ENCODE data around the gene USP48.

Gene USP48

DNA sequence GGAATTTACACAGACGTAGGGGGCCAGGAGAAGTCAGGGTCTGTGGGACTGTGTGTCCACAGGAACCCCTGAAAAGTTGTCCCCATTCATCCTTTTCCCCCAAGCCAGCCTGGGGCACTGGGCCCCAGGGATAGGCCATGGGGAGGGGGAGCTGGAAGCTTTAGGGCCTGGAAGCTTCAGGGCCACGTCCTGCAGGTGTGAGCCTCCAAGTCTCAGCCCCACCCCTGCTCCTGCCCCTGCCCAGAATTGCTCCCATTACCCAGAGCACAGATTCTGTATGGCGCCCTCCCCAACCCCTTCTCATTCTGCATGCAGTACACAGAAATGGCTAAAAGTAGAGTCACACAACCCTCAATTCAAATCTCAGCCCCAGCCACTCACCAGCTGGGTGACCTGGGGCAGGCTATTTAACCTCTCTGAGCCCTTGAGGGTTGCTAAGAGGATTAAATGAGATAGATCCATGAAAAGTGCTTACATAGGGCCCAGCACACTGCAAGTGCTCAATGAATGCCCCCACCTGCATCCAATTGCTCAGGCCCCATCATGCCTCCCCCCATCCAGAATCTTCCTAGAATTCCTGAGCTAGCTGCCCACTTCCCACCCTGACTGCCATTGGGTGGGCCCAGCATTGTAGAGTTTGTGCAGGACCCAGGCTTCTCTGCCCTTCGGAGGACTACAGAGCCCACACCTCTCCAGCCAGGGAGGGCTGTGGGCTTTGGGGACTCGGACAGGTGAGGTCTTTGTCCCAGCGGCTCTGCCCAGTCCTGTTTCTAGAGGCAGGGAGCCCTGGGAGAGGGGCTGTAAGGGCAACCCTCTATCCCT, 120.3 kb downstream of the USP48 start:
- H3K9me3 Mint-ChIP-seq: no peaks in the 10 kb centered on the region
- TF ChIP-seq, protein P1, sequence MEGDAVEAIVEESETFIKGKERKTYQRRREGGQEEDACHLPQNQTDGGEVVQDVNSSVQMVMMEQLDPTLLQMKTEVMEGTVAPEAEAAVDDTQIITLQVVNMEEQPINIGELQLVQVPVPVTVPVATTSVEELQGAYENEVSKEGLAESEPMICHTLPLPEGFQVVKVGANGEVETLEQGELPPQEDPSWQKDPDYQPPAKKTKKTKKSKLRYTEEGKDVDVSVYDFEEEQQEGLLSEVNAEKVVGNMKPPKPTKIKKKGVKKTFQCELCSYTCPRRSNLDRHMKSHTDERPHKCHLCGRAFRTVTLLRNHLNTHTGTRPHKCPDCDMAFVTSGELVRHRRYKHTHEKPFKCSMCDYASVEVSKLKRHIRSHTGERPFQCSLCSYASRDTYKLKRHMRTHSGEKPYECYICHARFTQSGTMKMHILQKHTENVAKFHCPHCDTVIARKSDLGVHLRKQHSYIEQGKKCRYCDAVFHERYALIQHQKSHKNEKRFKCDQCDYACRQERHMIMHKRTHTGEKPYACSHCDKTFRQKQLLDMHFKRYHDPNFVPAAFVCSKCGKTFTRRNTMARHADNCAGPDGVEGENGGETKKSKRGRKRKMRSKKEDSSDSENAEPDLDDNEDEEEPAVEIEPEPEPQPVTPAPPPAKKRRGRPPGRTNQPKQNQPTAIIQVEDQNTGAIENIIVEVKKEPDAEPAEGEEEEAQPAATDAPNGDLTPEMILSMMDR (IDR thresholded peaks at IDR 0.05; ENCODE audit: unreplicated experiment in 3 of 3): no peak
- H3K36me3 Mint-ChIP-seq (ENCODE audit: low read depth): no peaks in the 10 kb centered on the region
- no peak overlapping the region for H3K27ac Mint-ChIP-seq
- no peak overlapping the region for H3K4me3 Mint-ChIP-seq
- H3K4me1 Mint-ChIP-seq: no peaks in the 10 kb centered on the region
- peaks cover 53% of the 10 kb centered on the region for H3K27me3 Mint-ChIP-seq (ENCODE audit: low read depth)

DNA sequence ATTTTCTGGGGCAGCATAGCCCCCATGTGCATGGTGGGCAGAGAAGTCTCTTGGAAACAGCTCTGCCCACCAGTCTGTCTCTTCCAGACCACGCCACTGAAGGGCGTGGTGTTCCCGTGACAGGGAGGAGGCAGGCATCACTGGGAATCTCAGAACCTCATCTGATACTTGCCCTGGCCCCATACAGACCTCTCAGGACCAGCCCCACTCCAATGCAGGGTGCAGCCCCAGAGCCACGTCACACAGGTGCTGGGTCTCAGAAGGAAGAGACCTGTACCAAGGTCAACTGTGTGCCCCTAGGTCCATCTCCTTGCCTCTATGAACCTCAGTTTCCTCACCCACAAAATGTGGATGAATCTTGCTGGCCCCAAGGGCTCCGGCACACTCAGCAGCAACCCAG, 121.1 kb downstream of the USP48 start:
- H3K4me1 Mint-ChIP-seq: peaks cover 2% of the 10 kb centered on the region
- TF ChIP-seq, protein P1 (IDR thresholded peaks at IDR 0.05; ENCODE audit: unreplicated experiment in 3 of 3): no peak
- H3K9me3 Mint-ChIP-seq: no peaks in the 10 kb centered on the region
- no peak overlapping the region for H3K4me3 Mint-ChIP-seq
- H3K36me3 Mint-ChIP-seq (ENCODE audit: low read depth): no peaks in the 10 kb centered on the region
- H3K27ac Mint-ChIP-seq: no peak overlapping the region
- H3K27me3 Mint-ChIP-seq (ENCODE audit: low read depth): peaks cover 53% of the 10 kb centered on the region

DNA sequence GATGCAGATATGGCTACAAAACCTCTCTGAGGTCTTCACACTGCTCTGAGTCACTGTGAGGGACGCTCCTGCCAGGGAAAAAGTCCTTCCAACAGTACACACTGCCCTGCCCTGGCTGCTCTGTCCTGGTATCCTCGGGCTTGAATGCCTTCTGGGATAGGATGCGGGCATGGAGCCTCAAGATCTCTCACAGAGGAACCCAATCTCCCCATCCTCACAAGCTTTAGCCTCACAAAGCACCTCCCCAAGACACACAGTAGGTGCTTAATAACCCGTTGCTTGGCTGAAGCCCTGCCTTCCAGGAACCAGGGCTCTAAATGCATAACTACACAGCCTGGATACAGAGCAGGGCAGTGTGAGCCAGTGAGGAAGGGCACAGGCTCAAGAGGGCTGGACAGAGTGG, 123.0 kb downstream of the USP48 start:
- TF ChIP-seq, protein P1 (IDR thresholded peaks at IDR 0.05; ENCODE audit: unreplicated experiment in 3 of 3): no peak
- Mint-ChIP-seq H3K27ac (no peak overlapping the region), H3K4me1 (peaks cover 6% of the 10 kb centered on the region), H3K36me3 (ENCODE audit: low read depth) (no peaks in the 10 kb centered on the region), H3K9me3 (no peaks in the 10 kb centered on the region), H3K4me3 (peak overlapping the region in 2 of 3 experiments; percentile 52 to 55), H3K27me3 (ENCODE audit: low read depth) (peaks cover 55% of the 10 kb centered on the region)

DNA sequence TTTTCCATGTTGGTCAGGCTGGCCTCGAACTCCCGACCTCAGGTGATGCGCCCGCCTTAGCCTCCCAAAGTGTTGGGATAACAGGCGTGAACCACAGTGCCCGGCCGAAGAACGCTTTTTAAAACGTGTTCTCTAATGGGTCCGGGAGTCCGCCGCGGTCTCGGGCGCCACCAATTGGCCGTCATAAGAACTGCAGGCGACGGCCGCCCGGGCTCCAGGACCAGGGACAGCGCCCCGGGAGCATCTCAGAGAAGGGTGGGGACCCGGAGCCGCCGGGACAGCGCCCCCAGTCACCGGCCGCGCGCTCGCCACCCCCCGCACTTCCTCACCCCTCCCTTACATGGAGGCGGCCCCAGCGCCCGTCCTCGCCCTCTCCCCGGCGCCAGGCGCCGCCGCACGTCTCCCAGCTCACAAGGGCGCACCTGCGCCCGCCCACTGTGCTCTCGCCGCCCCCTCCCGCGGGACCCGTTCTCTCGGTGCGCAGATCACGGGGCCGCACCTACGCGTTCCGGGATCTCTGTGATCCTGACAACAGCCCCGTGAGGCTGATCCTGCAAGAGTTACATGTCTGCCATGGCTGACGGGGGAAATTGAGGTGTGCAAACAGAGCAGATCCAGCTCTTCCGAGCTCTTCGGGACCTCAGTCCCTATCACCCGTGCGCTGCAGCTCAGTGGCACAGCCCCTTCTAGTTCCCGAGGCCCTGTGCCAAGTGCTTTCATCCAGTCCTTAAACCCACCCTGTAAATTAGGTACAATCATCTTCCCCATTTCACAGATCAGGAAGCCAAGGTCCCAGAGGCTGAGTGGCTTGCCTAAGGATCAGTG, 123.6 kb downstream of the USP48 start:
- H3K4me1 Mint-ChIP-seq: peaks cover 6% of the 10 kb centered on the region
- H3K4me3 Mint-ChIP-seq: peak overlapping the region; percentile 24 to 55 (median 52)
- TF ChIP-seq, protein P1 (IDR thresholded peaks at IDR 0.05; ENCODE audit: unreplicated experiment in 3 of 3): peak; percentile 97 to 99 (median 98)
- no peak overlapping the region for H3K27ac Mint-ChIP-seq
- H3K9me3 Mint-ChIP-seq: no peaks in the 10 kb centered on the region
- H3K27me3 Mint-ChIP-seq (ENCODE audit: low read depth): peaks cover 59% of the 10 kb centered on the region
- H3K36me3 Mint-ChIP-seq (ENCODE audit: low read depth): no peaks in the 10 kb centered on the region

DNA sequence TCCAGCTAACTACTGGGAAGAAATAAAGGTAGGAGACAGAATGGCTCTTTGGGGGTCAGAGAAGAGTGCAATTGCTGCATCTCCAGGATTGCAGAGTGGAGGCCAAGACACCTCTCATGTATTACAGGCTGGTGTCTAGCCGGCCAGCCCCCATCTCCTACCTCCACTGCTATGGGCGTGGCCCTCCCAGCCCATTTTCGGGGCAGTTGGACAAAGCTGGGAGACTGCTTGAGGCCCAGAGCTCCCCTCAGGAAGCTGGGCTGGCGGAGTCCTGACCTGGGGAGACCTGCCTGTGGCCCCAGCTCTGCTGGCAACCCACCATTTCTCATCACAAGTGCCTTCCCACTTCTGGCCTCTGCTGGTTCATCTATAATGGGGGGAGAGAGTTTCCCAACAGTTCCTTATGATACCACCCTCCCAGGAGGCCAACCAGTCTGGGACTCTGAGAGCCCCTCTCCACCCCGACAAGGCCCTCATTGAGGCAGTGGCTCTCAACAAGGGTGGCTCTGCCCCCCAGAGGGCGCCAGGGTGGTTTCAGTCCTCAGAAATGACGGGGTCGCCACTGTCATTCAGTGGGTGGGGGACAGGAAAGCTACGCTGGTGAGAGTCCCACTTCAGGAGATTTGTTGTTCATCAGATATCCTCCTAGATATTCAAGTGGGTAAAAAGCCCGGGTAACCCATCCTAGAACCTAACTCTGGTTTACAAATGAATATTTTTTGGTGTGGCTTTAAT, 125.3 kb downstream of the USP48 start:
- H3K27me3 Mint-ChIP-seq (ENCODE audit: low read depth): peaks cover 67% of the 10 kb centered on the region
- H3K4me1 Mint-ChIP-seq: peaks cover 6% of the 10 kb centered on the region
- TF ChIP-seq, protein P1 (IDR thresholded peaks at IDR 0.05; ENCODE audit: unreplicated experiment in 3 of 3): no peak
- no peaks in the 10 kb centered on the region for H3K36me3 Mint-ChIP-seq (ENCODE audit: low read depth)
- no peak overlapping the region for H3K27ac Mint-ChIP-seq
- no peak overlapping the region for H3K4me3 Mint-ChIP-seq
- no peaks in the 10 kb centered on the region for H3K9me3 Mint-ChIP-seq
